Left lobe of liver (tissue), 2 donors: Measurements from ENCODE around the gene EPX. TPM values are rescaled to one million over a fixed set of nuclear protein-coding genes. Genes with fewer than 3 reads are reported as not detected.
"Not testable (repeated sequence)": the region's sequence is repeated elsewhere in the genome, so short reads cannot be mapped to it uniquely, and the experiment has no call there.

Experiments
- ATAC-seq: fragments of 200-7000 bp; cut with Tn5 transposase; one replicate; pipeline ENCODE4 v1.9.1; 2020; ENCODE audit warnings: mild to moderate bottlenecking, moderate library complexity
- DNase-seq: peaks from one replicate; pipeline ENCODE4 v3.0.0-alpha.2; 2020; ENCODE audit warnings: low spot score
- total RNA-seq: library from RNA; stranded (reverse); gene quantifications from one replicate; pipeline ENCODE4 v1.2.1, GENCODE V29; 2021
- donor health status: DM: no; HTN: no; CAD: no; lungs with moderate emphysema.
- donor health status: DM: no; HTN: yes; CAD: no.

Gene EPX
- not detected for total RNA-seq

DNA sequence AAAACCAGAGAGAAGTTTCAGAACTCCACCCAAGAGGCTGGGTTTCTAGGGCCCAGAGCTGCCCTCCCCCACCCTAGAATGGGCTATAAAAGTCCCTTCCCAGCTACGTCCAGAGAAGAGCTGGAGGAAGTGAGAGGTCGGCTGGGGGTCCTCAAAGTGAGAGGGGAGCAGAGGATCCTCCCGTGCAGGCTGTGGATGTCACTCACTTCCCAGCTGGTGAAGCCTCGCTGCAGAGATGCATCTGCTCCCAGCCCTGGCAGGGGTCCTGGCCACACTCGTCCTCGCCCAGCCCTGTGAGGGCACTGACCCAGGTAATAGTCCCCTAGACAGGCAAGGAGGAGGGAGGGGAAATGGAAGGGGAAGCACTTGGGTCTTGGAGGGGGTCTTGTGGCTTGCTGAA is at the start of gene EPX:
EPX (plus strand) TSS at position 115 of the 400 bp plus-strand sequence; CDS start at position 236, 121 bp downstream.
- DNase-seq (no peak), ATAC-seq (no peak)

DNA sequence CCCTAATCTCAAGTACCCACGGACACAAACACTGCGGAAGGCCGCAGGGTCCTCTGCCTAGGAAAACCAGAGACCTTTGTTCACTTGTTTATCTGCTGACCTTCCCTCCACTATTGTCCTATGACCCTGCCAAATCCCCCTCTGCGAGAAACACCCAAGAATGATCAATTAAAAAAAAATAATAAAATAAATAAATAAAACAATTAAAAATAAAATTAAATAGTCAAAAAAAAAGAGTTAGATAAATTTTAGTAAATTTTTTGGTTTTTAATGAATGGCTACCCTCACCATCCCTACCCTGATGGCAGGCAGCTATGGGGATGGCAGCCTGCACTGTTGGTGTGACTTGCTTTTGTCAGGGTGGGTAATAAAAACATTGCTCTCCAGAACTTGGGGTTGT is 49.2 kb upstream of the EPX start:
- DNase-seq, ATAC-seq: not testable (repeated sequence)

GRCh38 chr17:58144801-58145200 is 47.7 kb upstream of the EPX start:
- DNase-seq (no peak), ATAC-seq (no peak)

GRCh38 chr17:58147930-58148434 is 44.5 kb upstream of the EPX start, which contains the start of gene OR4D1:
TSS of gene OR4D1 (plus strand) at chr17:58148384. CDS start at chr17:58155154, 6,770 bp downstream.
- no peak for ATAC-seq
- DNase-seq = no peak

- no peak for DNase-seq
- no peak for ATAC-seq
Measured at GRCh38 chr17:58148609-58149008, 43.9 kb upstream of the EPX start.

DNA sequence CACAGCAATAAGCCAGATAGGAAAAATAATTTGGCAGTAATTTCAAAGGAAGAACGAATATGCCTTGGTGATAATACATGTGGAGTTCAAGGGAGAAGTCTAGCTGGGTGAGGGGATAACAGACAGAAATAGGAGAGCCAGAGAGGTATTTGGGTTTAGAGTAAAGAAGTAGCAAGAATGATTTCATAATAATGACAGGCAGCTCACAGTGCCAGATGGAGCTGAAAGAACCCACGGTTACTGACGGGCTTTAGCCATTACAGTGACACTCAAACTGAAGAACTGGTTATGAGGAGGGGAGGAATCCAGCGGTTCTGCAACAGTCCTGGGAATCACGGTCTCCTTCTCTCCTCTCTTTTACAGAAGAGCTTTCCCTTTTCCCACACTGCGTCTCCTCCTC is 42.1 kb upstream of the EPX start:
- ATAC-seq (no peak), DNase-seq (no peak)

GRCh38 chr17:58153046-58153445 is 39.5 kb upstream of the EPX start:
- DNase-seq (no peak), ATAC-seq (no peak)

GRCh38 chr17:58153671-58154070 is 38.9 kb upstream of the EPX start:
- ATAC-seq (no peak), DNase-seq (no peak)

GRCh38 chr17:58156839-58157803 is 35.4 kb upstream of the EPX start:
- DNase-seq (no peak), ATAC-seq (peak; percentile 31)

DNA sequence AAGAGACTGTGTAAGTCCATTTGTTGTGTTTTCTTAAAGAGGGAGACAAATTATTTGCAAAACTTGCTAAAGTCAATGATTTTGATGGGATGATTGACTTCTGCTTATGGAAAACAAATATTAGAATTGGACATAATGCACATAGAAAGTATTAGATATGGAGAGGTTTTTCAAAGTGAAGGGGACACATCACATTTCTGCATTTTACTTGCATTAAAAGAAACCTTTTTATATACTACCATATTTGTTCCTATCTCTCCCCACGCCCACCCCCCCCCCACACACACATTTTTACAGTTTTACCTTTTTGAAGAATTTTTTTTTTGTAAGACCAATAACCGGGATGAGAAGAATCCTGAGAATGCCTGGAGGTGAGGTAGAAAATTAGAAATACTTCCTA is 34.3 kb upstream of the EPX start:
- no peak for ATAC-seq

DNA sequence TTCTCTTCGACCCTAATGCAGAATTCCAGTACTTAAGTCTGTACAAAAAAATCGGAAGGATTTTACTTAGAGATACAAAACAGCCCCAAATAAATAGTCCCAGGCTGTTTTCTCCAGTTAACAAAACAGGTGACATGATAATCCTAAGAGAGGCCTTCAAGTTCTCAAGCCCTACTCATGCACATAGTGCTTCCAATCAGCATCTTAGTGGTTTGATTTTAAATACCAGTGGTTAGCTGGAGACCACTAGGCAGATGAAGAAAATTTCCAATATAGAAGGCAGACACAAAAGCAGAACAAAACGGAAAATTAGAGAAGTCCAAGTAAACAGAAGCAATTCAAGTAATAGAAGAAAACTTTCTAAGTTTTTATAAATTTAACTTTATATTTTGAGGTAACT is 31.0 kb upstream of the EPX start:
- no peak for ATAC-seq
- DNase-seq = no peak

More for the DNA sequence above, 34.3 kb upstream of the EPX start:
- DNase-seq = no peak

- DNase-seq = no peak
- ATAC-seq = no peak
Measured at GRCh38 chr17:58165981-58166380, 26.5 kb upstream of the EPX start.

DNA sequence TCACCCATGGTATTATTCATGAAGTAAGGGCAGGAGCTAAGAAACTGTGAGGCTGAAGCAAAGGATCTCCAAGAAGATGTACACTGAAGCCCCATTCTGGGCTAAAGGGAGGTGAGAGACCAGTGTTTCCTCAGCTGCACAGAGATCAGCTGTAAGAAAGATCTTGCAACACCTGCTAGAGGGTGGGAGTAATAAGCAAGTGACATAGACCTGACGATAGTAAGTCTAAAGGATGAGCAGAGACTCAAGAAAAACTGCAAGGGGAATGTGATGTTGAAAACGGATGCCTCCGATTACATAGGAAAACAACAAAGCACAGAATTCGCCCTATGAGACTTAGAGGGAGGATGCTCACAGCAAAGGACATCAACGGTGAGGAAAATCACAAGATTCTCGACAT is 25.8 kb upstream of the EPX start, which contains the start of gene OR4D2:
OR4D2 (plus strand) TSS at position 301 of the 400 bp plus-strand sequence. CDS start 2,674 bp downstream, outside the sequence.
- no peak for DNase-seq
- ATAC-seq = no peak

GRCh38 chr17:58170622-58171021 is 21.9 kb upstream of the EPX start:
- ATAC-seq (no peak), DNase-seq (no peak)

GRCh38 chr17:58172369-58173071 is 20.0 kb upstream of the EPX start:
- DNase-seq = no peak
- ATAC-seq = peak; percentile 60

DNA sequence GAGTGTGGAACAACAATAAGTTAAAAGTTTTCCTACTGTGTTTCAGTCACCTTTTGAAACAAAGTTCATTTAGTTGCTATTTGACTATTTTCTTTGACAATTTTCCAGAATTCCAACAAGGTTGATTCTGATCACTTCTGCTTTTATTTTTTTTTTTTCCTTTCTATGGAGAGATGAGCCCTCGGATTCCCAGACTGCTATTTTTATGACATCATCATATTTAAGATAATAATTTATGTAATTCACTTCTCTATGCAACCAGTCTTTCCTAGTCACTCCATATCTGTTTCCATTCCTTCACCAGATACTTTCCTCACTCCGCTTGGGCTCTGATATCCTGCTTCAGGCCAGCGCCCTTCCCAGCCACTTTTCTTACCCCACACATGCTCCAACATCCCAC is 17.7 kb upstream of the EPX start:
- DNase-seq (no peak), ATAC-seq (no peak)

- no peak for DNase-seq
- no peak for ATAC-seq
Measured at GRCh38 chr17:58176200-58176599, 16.3 kb upstream of the EPX start.

DNA sequence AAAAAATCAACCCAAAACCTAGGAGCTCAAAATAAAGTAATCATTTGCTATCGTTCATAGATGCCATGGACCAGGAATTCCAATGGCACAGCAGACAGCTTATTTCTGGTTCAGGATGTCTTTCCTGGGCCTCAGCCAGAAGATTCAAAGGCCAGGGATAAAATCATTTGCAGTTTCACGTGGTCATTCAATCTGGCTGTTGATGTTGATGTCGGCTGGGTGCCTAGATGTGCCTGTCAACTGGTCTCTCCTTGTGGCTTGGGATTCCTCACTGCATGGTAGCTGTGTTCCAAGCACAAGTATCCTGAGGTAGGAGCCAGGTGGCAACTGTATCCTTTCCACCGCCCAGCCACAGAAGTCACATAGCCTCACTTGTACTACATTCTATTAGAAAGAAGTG is 10.7 kb upstream of the EPX start:
- no peak for ATAC-seq
- no peak for DNase-seq

DNA sequence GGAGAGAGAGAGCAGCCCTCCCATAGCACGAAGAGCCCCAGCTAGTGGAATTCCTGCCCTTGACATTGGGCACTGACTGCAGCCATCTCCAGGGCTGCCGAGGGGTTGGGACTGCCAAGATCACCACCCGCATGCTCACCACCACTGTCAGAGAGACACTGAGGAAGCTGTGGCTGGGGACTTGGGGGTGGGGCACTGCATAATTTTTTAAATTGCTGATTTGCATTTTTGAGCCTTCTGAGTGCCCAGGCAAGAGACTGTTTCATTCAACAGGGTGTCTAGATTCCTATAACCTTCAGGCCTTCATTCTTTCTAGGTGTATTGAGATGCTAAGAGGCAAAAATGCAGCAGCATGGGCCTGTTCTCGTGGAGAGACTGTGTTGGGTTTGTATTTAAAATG is 9.0 kb upstream of the EPX start:
- no peak for ATAC-seq

DNA sequence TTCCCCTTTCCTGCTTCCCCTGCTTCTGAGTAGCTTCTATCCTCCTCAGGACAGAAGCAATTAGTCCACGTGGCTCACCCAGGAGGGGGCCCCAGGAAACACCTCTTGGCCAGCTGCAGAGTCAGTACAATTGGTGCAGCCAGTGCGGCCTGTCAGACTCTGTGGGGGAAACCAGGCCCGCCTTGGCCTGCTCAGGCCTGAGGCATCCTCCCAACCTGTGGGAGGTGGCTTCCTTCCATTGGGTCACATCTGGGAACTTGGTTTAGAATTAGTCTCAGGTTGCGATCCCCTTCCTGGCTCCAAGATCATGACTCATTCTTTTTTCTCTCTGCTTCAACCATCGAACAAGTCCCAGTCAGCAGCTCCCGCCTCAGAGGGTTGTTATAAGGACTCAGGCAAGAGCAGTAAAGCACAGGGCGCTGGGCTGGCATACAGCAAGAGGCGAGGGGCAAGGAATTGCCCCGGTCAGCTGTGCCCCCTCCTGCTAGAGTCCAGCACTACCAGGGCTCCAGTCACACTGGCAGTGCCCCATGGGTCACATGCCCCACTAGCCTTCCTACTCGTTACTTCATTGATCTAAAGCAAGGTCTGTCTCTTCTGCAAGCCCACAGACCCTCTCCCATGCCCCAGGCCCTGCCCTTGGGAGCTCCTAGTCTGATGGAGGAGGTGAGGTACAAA is 8.1 kb upstream of the EPX start:
- no peak for ATAC-seq
- no peak for DNase-seq

More for the DNA sequence above, 9.0 kb upstream of the EPX start:
- DNase-seq = no peak
